A673 (cell line): ENCODE measurements around the gene PTMS.

Source experiments
- EZH2 ChIP-seq: fragments of 200-600 bp; sonication (generic); IDR thresholded peaks from 2 replicates; pipeline ENCODE4 v1.6.1; 2017; ENCODE audit warnings: borderline replicate concordance, low read depth, mild to moderate bottlenecking, mixed read lengths, antibody characterized with exemption, low read length; ENCODE audit not compliant: poor library complexity, severe bottlenecking
- TF ChIP-seq, protein P1 (sequence below): fragments of 300-800, 200-600 bp; sonication (generic); conservative IDR thresholded peaks from 2 replicates; pipeline ENCODE4 v1.5.1; 2017; ENCODE audit warnings: low read depth, mild to moderate bottlenecking, antibody characterized with exemption, low read length, moderate library complexity, mixed read lengths

DNA sequence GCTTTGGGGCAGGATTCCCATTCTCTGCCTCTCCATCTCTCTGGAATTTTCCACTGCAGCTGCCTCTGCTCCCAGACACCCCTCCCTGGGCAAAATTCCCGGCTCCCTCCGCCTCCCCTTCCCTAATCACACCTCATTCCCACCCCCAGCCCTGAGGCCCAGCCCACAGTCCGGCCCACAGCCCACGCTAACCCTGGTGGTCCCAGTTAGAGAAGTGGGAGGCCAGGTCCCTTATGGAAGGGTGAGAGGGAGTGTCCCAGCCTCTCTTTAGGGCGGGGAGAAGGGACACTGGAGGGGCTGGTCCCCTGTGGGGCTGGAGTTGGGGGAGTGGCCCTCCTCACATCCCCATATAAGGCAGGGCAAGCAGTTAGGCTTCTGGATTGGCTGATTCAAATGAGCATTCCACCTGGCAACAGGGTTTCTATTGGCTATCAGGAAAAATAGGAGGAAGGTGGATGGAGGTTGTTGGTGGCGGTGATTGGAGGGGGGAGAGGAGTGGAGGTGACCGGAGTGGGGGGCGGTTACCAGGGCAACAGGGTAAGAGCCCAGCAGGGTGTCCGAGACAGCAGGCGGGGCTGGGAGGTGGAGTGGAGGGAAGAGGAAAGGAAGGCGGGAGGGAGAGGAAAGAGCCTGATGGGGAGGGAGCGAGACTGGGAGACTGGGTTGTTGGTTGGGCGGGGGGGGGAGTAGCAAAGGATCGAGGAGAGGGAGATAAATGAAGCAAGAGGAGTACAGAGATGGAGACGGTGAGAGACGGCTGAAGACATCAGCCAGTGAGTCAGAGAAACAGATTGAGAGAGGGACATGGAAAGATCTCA is 1.9 kb upstream of the PTMS start:
- TF ChIP-seq, protein P1, sequence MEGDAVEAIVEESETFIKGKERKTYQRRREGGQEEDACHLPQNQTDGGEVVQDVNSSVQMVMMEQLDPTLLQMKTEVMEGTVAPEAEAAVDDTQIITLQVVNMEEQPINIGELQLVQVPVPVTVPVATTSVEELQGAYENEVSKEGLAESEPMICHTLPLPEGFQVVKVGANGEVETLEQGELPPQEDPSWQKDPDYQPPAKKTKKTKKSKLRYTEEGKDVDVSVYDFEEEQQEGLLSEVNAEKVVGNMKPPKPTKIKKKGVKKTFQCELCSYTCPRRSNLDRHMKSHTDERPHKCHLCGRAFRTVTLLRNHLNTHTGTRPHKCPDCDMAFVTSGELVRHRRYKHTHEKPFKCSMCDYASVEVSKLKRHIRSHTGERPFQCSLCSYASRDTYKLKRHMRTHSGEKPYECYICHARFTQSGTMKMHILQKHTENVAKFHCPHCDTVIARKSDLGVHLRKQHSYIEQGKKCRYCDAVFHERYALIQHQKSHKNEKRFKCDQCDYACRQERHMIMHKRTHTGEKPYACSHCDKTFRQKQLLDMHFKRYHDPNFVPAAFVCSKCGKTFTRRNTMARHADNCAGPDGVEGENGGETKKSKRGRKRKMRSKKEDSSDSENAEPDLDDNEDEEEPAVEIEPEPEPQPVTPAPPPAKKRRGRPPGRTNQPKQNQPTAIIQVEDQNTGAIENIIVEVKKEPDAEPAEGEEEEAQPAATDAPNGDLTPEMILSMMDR = no peak
- no peak for TF ChIP-seq EZH2
